ENCODE results near the gene CPE.

- TF ChIP-seq, protein P1, sequence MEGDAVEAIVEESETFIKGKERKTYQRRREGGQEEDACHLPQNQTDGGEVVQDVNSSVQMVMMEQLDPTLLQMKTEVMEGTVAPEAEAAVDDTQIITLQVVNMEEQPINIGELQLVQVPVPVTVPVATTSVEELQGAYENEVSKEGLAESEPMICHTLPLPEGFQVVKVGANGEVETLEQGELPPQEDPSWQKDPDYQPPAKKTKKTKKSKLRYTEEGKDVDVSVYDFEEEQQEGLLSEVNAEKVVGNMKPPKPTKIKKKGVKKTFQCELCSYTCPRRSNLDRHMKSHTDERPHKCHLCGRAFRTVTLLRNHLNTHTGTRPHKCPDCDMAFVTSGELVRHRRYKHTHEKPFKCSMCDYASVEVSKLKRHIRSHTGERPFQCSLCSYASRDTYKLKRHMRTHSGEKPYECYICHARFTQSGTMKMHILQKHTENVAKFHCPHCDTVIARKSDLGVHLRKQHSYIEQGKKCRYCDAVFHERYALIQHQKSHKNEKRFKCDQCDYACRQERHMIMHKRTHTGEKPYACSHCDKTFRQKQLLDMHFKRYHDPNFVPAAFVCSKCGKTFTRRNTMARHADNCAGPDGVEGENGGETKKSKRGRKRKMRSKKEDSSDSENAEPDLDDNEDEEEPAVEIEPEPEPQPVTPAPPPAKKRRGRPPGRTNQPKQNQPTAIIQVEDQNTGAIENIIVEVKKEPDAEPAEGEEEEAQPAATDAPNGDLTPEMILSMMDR (IDR thresholded peaks at IDR 0.05): no peak
- no peak for TF ChIP-seq SIN3A (IDR thresholded peaks at IDR 0.05; ENCODE audit: borderline replicate concordance, insufficient read depth, low read depth, low read length)
- TF ChIP-seq POLR2AphosphoS5 (IDR thresholded peaks at IDR 0.05; ENCODE audit: low read depth, low read length): no peak
- TF ChIP-seq, protein P2, sequence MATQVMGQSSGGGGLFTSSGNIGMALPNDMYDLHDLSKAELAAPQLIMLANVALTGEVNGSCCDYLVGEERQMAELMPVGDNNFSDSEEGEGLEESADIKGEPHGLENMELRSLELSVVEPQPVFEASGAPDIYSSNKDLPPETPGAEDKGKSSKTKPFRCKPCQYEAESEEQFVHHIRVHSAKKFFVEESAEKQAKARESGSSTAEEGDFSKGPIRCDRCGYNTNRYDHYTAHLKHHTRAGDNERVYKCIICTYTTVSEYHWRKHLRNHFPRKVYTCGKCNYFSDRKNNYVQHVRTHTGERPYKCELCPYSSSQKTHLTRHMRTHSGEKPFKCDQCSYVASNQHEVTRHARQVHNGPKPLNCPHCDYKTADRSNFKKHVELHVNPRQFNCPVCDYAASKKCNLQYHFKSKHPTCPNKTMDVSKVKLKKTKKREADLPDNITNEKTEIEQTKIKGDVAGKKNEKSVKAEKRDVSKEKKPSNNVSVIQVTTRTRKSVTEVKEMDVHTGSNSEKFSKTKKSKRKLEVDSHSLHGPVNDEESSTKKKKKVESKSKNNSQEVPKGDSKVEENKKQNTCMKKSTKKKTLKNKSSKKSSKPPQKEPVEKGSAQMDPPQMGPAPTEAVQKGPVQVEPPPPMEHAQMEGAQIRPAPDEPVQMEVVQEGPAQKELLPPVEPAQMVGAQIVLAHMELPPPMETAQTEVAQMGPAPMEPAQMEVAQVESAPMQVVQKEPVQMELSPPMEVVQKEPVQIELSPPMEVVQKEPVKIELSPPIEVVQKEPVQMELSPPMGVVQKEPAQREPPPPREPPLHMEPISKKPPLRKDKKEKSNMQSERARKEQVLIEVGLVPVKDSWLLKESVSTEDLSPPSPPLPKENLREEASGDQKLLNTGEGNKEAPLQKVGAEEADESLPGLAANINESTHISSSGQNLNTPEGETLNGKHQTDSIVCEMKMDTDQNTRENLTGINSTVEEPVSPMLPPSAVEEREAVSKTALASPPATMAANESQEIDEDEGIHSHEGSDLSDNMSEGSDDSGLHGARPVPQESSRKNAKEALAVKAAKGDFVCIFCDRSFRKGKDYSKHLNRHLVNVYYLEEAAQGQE (IDR thresholded peaks at IDR 0.05; ENCODE audit: insufficient read depth in 1 of 2, low read depth in 2 of 2, low read length in 1 of 2): no peak
- TF ChIP-seq TCF7L2 (IDR thresholded peaks at IDR 0.05; ENCODE audit: low read depth, low read length): no peak
Measured at GRCh38 chr4:165518686-165519085, 139.9 kb downstream of the CPE start.

All from Panc1 (cell line).